ENCODE results near the gene FDX1. TPM values are rescaled to one million over a fixed set of nuclear protein-coding genes. Genes with fewer than 3 reads are reported as not detected.

FDX1 gene
- total and polyA plus RNA-seq, 2 of the 13 experiments (the other 11 are each of a cell fraction or from before 2014, with no cell fraction given) = 4.5 to 13.1 TPM

DNA sequence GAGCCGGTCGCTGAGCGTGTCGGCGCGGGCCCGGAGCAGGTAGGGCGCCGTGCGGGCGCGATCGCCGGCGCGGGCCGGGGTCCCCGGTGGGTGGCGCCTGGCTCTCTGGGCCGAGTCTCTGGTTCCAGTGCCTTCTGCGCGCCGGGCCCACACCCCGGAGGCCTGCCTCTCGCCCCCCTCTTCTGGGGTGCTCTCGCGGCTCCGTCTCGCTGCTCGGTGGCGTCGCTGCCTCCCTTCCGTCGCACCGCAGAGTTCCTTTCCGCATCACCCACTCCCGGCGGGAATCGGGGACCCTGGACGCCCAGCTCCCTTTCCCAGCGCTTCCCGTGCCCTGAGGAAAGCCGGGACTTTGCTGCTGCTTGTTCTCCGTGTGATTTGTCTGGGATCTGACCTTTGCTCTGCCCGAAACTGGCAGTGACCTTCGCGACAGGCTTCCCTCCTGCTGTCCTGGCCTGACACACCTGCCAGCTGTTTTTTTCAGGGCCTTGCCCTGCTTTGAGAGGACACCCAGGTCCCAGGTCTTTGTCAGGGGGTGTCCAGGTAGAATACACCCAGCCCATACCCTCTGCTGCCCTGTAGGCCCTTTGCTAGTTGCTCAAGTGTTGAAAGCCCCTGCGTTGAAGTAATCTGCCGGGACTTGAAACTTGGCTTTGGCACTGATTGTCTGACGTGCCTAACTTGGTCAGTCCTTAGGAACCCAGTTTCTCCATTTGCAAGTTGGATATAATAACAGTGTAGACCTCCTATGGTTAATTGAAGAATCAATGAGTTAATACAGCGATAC, 711 bp downstream of the FDX1 start (continued):
- TF ChIP-seq ELF1 (CRISPR knock-in tag; IDR thresholded peaks at IDR 0.05) (peak; percentile 46; the same call in 1 of the 2 replicates), SP1 (IDR thresholded peaks at IDR 0.05) (no peak), SP1 (CRISPR knock-in tag; IDR thresholded peaks at IDR 0.05) (no peak), GATA4 (IDR thresholded peaks at IDR 0.05; ENCODE audit: borderline replicate concordance, low read depth) (no peak), ZNF460 (CRISPR knock-in tag; IDR thresholded peaks at IDR 0.05; ENCODE audit: borderline replicate concordance) (no peak), PITX1 (CRISPR knock-in tag; IDR thresholded peaks at IDR 0.05) (0 out of 2 replicates have a peak, but pooled peaks have one; percentile 38), HOXA3 (CRISPR knock-in tag; IDR thresholded peaks at IDR 0.05) (peak; percentile 31; the same call in 1 of the 2 replicates), KLF11 (CRISPR knock-in tag; IDR thresholded peaks at IDR 0.05) (no peak), NRL (CRISPR knock-in tag; IDR thresholded peaks at IDR 0.05; ENCODE audit: borderline replicate concordance) (peak; percentile 62; the same call in 1 of the 2 replicates), ZNF496 (CRISPR knock-in tag; IDR thresholded peaks at IDR 0.05; ENCODE audit: insufficient replicate concordance) (no peak), CBX1 (IDR thresholded peaks at IDR 0.05; ENCODE audit: low read depth) (no peak), TGIF2 (CRISPR knock-in tag; IDR thresholded peaks at IDR 0.05) (peak; percentile 20; the same call in 1 of the 2 replicates), ZBTB8A (CRISPR knock-in tag; IDR thresholded peaks at IDR 0.05; ENCODE audit: borderline replicate concordance, low read depth) (no peak), ESRRA (CRISPR knock-in tag; IDR thresholded peaks at IDR 0.05; ENCODE audit: low read depth) (0 out of 2 replicates have a peak, but pooled peaks have one; percentile 29), TAF1 (CRISPR knock-in tag; IDR thresholded peaks at IDR 0.05) (peak; percentile 49)
- TF ChIP-seq, protein P1, sequence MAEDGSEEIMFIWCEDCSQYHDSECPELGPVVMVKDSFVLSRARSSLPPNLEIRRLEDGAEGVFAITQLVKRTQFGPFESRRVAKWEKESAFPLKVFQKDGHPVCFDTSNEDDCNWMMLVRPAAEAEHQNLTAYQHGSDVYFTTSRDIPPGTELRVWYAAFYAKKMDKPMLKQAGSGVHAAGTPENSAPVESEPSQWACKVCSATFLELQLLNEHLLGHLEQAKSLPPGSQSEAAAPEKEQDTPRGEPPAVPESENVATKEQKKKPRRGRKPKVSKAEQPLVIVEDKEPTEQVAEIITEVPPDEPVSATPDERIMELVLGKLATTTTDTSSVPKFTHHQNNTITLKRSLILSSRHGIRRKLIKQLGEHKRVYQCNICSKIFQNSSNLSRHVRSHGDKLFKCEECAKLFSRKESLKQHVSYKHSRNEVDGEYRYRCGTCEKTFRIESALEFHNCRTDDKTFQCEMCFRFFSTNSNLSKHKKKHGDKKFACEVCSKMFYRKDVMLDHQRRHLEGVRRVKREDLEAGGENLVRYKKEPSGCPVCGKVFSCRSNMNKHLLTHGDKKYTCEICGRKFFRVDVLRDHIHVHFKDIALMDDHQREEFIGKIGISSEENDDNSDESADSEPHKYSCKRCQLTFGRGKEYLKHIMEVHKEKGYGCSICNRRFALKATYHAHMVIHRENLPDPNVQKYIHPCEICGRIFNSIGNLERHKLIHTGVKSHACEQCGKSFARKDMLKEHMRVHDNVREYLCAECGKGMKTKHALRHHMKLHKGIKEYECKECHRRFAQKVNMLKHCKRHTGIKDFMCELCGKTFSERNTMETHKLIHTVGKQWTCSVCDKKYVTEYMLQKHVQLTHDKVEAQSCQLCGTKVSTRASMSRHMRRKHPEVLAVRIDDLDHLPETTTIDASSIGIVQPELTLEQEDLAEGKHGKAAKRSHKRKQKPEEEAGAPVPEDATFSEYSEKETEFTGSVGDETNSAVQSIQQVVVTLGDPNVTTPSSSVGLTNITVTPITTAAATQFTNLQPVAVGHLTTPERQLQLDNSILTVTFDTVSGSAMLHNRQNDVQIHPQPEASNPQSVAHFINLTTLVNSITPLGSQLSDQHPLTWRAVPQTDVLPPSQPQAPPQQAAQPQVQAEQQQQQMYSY (CRISPR knock-in tag; IDR thresholded peaks at IDR 0.05) = peak; percentile 90
- TF ChIP-seq, protein P2, sequence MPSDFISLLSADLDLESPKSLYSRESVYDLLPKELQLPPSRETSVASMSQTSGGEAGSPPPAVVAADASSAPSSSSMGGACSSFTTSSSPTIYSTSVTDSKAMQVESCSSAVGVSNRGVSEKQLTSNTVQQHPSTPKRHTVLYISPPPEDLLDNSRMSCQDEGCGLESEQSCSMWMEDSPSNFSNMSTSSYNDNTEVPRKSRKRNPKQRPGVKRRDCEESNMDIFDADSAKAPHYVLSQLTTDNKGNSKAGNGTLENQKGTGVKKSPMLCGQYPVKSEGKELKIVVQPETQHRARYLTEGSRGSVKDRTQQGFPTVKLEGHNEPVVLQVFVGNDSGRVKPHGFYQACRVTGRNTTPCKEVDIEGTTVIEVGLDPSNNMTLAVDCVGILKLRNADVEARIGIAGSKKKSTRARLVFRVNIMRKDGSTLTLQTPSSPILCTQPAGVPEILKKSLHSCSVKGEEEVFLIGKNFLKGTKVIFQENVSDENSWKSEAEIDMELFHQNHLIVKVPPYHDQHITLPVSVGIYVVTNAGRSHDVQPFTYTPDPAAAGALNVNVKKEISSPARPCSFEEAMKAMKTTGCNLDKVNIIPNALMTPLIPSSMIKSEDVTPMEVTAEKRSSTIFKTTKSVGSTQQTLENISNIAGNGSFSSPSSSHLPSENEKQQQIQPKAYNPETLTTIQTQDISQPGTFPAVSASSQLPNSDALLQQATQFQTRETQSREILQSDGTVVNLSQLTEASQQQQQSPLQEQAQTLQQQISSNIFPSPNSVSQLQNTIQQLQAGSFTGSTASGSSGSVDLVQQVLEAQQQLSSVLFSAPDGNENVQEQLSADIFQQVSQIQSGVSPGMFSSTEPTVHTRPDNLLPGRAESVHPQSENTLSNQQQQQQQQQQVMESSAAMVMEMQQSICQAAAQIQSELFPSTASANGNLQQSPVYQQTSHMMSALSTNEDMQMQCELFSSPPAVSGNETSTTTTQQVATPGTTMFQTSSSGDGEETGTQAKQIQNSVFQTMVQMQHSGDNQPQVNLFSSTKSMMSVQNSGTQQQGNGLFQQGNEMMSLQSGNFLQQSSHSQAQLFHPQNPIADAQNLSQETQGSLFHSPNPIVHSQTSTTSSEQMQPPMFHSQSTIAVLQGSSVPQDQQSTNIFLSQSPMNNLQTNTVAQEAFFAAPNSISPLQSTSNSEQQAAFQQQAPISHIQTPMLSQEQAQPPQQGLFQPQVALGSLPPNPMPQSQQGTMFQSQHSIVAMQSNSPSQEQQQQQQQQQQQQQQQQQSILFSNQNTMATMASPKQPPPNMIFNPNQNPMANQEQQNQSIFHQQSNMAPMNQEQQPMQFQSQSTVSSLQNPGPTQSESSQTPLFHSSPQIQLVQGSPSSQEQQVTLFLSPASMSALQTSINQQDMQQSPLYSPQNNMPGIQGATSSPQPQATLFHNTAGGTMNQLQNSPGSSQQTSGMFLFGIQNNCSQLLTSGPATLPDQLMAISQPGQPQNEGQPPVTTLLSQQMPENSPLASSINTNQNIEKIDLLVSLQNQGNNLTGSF (CRISPR knock-in tag; IDR thresholded peaks at IDR 0.05) = no peak
- TF ChIP-seq, protein P3, sequence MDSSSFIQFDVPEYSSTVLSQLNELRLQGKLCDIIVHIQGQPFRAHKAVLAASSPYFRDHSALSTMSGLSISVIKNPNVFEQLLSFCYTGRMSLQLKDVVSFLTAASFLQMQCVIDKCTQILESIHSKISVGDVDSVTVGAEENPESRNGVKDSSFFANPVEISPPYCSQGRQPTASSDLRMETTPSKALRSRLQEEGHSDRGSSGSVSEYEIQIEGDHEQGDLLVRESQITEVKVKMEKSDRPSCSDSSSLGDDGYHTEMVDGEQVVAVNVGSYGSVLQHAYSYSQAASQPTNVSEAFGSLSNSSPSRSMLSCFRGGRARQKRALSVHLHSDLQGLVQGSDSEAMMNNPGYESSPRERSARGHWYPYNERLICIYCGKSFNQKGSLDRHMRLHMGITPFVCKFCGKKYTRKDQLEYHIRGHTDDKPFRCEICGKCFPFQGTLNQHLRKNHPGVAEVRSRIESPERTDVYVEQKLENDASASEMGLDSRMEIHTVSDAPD (CRISPR knock-in tag; IDR thresholded peaks at IDR 0.05) = no peak

All from HepG2 (cell line).